ENCODE results near the gene MAP3K19. TPM values are rescaled to one million over a fixed set of nuclear protein-coding genes. Genes with fewer than 3 reads are reported as not detected.

Gene MAP3K19
- total RNA-seq, 4 donors from 2014 or later = not detected

DNA sequence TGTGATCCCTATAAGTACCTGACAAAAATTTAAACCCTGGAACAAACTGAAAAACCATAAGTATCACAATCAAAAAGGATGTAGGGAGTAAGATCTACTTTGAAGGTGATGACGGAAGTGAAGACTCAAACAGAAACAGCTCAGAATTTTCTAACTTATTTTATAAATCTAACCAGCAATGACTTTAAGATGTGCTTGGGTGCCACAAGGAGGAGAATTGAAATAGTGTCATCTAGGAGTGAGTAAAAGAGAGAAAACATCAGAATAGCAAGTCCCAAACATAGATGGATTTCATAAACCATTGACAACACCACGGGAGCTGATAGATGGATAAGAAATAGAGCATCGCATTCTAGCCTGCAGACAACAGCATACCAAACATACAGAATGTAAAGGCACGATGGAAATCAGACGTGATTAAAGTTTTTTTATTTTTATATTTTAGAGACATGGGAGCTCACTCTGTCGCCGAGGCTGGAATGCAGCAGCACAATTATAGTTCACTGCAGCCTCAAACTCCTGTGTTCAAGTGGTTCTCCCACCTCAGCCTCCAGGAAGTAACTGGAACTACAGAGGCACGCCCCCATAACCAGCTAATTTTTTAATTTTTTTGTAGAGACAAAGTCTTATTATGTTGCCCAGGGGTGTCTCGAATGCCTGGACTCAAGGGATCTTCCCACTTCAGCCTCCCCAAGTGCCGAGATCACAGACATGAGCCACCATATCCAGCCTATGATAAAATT, 36.9 kb downstream of the MAP3K19 start:
- TF ChIP-seq, protein P1, sequence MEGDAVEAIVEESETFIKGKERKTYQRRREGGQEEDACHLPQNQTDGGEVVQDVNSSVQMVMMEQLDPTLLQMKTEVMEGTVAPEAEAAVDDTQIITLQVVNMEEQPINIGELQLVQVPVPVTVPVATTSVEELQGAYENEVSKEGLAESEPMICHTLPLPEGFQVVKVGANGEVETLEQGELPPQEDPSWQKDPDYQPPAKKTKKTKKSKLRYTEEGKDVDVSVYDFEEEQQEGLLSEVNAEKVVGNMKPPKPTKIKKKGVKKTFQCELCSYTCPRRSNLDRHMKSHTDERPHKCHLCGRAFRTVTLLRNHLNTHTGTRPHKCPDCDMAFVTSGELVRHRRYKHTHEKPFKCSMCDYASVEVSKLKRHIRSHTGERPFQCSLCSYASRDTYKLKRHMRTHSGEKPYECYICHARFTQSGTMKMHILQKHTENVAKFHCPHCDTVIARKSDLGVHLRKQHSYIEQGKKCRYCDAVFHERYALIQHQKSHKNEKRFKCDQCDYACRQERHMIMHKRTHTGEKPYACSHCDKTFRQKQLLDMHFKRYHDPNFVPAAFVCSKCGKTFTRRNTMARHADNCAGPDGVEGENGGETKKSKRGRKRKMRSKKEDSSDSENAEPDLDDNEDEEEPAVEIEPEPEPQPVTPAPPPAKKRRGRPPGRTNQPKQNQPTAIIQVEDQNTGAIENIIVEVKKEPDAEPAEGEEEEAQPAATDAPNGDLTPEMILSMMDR (IDR thresholded peaks at IDR 0.05) = no peak
- no peak for DNase-seq (ENCODE audit: low spot score)
- ATAC-seq (ENCODE audit: low FRiP score) = no peak

DNA sequence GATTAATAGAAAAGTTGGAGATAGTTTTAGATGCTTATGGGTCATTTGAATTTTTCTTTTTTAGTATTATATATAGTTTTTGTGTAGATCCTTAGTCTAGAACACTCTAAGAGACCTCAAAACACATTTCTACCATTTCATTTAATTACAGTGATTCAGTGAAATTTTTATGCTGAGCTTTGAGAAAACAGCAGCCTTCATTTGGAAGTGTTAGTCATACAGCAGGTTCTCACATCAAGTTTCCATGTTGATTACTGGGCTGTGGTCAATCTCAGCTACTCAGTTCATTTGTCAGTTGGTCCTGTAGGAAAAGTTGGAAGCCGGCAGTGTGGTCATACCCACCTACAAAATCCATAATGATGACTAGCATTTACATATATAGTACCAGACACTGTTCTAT, 37.9 kb downstream of the MAP3K19 start:
- ATAC-seq (ENCODE audit: low FRiP score) (no peak), DNase-seq (ENCODE audit: low spot score) (no peak)
- TF ChIP-seq, protein P1 (IDR thresholded peaks at IDR 0.05) = no peak

GRCh38 chr2:135005753-135006152, 41.5 kb downstream of the MAP3K19 start:
- DNase-seq (ENCODE audit: low spot score) (no peak), ATAC-seq (ENCODE audit: low FRiP score) (no peak)
- TF ChIP-seq, protein P1 (IDR thresholded peaks at IDR 0.05) = no peak

- peak; percentile 90 for ATAC-seq (ENCODE audit: low FRiP score)
- DNase-seq (ENCODE audit: low spot score) = no peak
- TF ChIP-seq, protein P1 (IDR thresholded peaks at IDR 0.05) = peak in 1 of 3 donors; percentile 33
Measured at GRCh38 chr2:135004005-135004746, 43.1 kb downstream of the MAP3K19 start.

DNA sequence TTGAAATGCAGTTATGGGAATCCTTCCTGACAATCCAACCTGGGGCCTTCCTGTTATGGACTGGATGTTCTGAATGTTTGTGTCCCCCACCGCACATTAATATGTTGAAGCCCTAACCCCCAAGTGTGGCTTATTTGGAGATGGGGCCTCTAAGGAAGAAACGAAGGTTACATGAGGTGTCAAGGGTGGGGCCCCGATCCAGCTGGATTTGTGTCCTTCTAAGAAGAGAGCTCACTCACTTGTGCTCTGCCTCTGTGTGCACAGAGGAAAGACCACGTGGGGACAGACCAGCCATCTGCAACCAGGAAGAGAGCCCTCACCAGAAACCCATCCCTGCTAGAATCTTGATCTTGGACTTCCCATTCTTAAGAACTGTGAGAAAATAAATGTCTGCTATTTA, 44.4 kb downstream of the MAP3K19 start:
- ATAC-seq (ENCODE audit: low FRiP score) (no peak), DNase-seq (ENCODE audit: low spot score) (no peak)
- TF ChIP-seq, protein P1 (IDR thresholded peaks at IDR 0.05) = no peak

DNA sequence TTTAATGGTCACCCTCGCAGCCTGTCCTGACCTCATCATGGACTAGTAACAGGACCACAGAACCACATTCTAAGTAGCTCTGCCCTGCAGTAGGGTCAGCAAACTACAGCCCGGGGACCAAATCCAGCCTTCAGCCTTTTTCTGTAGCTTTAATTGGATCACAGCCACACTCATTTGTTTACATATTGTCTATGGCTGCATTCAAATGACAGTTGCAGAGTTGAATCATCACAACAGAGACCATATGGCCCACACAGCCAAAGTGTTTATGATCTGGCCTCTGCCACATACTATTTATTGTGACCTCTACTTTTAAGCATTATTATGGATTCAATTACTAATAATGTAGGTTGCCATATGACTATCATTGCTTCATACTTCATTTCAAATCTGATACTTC, 47.7 kb downstream of the MAP3K19 start:
- TF ChIP-seq, protein P1 (IDR thresholded peaks at IDR 0.05) = no peak
- DNase-seq (ENCODE audit: low spot score) (no peak), ATAC-seq (ENCODE audit: low FRiP score) (no peak)
